Fibroblast of the aortic adventitia (primary cell): ENCODE results near the gene SYNJ2. TPM values are rescaled to one million over a fixed set of nuclear protein-coding genes. Genes with fewer than 3 reads are reported as not detected.

Experiments used
- DNase-seq: peaks from one replicate; pipeline ENCODE4 v3.0.0-alpha.2; 2010; ENCODE audit warnings: low read depth
- H3K4me3 ChIP-seq: 2 replicates; pipeline ENCODE4 v1.5.1; 2011; ENCODE audit warnings: low read depth, mild to moderate bottlenecking, control low read depth, low read length, moderate library complexity
- CTCF ChIP-seq: IDR thresholded peaks from 2 replicates; pipeline ENCODE4 v1.5.1; 2011; ENCODE audit warnings: mild to moderate bottlenecking, low read length, control low read depth, inconsistent platforms; ENCODE audit not compliant: insufficient read depth
- total RNA-seq: library from RNA; depleted of rRNA; stranded (reverse); fragments of >200 nt; gene quantifications from 2 replicates; pipeline ENCODE4 v1.2.3, GENCODE V29; 2012; ENCODE audit warnings: low replicate concordance

The SYNJ2 gene
- total RNA-seq, 1 donor = 73.6 TPM

- H3K4me3 ChIP-seq = no peak overlapping the region
- no peak for TF ChIP-seq CTCF
Measured at GRCh38 chr6:157999168-158000051, 17.7 kb downstream of the SYNJ2 start.

GRCh38 chr6:158000530-158001307, 19.1 kb downstream of the SYNJ2 start:
- TF ChIP-seq CTCF = no peak
- H3K4me3 ChIP-seq = no peak overlapping the region
- DNase-seq = no peak

More at GRCh38 chr6:157999168-158000051, 17.7 kb downstream of the SYNJ2 start:
- DNase-seq = no peak

DNA sequence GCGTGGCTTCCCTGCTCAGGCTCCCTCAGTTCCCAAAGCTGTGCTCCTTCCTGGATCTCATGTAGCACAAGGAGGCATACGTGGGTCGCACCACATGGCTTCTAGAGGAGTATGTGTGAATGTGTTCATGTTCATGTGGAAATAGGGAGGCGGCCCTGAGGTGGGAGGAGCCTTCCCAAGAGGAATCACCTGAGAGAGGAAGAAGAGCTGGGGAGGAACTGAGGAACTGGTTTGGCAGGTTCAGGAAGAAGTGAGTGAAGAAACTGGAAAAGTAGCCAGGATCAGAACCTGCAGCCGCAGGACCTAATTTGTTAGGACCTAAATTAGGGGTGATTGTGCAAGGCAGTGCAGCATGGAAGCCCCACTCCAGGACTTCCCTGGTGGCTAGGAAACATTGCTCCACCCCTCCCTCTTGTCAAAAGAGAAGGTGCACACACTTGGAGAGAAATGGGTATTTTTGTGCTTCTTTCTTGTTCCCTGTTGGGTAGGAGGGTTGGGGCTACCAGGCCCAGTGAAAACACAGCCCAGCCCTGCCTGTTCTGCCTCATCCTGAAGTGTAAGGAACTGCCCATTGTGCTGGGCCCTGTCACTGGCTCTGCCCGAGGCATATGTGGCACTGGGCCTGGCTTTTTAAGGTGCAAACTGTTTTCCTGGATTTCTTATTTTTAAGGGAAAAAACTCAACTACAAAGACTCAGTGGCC, 20.7 kb downstream of the SYNJ2 start:
- H3K4me3 ChIP-seq = no peak overlapping the region
- TF ChIP-seq CTCF = no peak
- no peak for DNase-seq

DNA sequence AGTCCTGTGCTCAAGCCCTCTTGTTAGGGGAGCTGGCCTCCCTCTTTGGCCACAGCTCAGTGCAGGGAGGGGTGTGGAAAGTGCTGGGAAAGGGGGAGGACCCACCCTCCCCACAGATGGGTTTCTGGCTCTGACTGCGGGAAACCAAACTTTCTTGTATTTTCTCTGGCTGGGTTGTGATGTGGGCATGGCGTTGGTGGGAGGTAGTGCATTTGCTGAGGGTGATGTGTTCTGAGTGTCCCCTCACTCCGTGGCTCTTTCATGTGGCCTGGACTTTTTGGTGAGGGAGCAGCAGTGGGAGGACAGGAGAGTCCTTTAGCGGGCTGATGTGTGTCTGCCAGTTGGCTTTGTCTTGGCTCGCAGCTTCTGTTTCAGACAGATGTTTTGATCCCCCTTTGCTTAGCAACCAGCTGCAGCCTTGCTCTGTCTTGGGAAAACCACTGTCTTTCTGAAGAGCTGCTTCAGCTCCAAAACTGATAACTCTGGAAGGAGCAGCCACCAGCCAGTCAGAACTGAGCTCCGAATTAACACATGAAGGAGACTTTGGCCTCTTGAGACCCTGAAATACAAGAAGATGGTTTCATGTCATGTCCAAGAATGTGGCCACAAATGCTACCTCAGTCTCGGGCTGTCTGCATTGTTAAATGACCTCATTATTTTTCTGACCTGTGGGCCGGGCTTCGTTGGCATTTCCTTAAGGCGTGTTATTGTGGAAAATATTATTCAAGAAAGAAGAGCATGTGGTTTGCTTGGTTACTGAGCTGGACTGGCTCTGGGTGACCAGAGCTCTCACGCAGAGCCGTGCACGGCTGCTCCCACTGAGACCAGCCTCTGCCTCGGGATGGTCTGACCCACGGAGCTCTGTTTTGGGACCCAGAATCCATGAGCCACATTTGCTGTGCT, 21.5 kb downstream of the SYNJ2 start:
- TF ChIP-seq CTCF = no peak
- H3K4me3 ChIP-seq = peak overlapping the region; percentile 26
- peak; percentile 93 for DNase-seq

DNA sequence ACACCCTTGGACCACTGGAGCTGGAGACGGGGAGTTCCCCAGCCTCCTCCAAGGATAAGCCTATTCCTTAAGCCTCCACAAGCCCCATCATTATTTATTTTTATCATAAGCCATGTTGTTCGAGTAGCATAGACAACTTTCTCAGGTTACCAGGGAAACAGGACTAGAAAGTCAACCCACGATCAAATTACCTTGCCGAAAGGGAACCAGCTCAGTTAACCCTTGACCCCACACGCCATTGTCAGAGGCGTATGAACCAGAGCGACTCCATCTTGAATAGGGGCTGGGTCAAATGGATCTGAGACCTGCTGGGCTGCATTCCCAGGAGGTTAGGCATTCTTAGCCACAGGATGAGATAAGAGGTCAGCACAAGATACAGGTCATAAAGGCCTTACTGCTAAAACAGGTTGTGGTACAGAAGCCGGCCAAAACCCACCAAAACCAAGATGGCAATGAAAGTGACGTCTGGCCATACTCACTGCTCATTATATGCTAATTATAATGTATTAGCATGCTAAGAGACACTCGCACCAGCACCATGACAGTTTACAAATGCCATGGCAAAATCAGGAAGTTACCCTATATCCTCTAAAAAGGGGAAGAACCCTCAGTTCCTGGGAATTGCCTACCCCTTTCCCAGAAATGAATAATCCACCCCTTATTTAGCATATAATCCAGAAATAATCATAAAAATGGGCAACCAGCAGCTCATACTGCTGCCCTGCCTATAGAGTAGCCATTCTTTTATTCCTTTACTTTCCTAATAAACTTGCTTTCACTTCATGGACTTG, 22.4 kb downstream of the SYNJ2 start:
- no peak overlapping the region for H3K4me3 ChIP-seq

More for the DNA sequence above, 22.4 kb downstream of the SYNJ2 start:
- no peak for TF ChIP-seq CTCF
- peak; percentile 27 for DNase-seq
